Epithelial cell of esophagus (primary cell): ENCODE results near the gene ZSWIM1.
A peak's percentile ranks its signal among the peaks of the same experiment; 100 is the strongest.

ENCODE experiments used
- DNase-seq: peaks from one replicate; pipeline ENCODE4 v3.0.0; 2010; ENCODE audit warnings: low read depth
- H3K4me3 ChIP-seq: 2 replicates; pipeline ENCODE4 v1.5.1; 2011; ENCODE audit warnings: mild to moderate bottlenecking, low read length, control low read depth
- TF ChIP-seq, protein P1 (sequence below): IDR thresholded peaks from 2 replicates; pipeline ENCODE4 v1.5.1; 2011; ENCODE audit warnings: low read depth, mild to moderate bottlenecking, low read length, control low read depth, inconsistent platforms; ENCODE audit not compliant: insufficient read depth; ENCODE audit errors: missing control alignments

Gene ZSWIM1

DNA sequence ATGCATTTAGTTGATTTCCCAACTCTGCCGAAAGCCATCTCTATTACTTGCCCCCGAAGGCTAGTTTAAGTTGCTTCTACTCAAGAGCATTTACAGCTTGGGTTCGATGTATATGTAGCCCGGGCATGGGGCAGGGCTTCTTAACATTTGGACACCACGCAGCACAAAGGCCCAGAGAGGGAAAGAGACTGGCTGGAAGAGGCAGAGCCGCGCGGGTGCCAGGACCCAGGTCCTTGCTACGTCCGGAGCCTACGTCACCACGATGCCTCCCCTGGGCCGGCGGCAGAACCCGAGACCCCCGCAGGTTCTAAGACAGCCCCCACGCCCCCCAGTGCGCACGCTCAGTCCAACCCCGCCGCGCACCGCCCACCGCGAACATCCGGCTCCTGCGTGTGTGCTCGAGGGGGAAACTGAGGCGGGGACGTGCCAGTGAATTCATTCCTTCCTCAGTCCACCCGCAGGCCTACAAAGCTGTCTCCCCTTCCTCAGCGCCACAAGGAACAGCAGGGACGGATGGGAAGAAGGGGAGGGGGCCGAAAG, 53.1 kb downstream of the ZSWIM1 start:
- TF ChIP-seq, protein P1, sequence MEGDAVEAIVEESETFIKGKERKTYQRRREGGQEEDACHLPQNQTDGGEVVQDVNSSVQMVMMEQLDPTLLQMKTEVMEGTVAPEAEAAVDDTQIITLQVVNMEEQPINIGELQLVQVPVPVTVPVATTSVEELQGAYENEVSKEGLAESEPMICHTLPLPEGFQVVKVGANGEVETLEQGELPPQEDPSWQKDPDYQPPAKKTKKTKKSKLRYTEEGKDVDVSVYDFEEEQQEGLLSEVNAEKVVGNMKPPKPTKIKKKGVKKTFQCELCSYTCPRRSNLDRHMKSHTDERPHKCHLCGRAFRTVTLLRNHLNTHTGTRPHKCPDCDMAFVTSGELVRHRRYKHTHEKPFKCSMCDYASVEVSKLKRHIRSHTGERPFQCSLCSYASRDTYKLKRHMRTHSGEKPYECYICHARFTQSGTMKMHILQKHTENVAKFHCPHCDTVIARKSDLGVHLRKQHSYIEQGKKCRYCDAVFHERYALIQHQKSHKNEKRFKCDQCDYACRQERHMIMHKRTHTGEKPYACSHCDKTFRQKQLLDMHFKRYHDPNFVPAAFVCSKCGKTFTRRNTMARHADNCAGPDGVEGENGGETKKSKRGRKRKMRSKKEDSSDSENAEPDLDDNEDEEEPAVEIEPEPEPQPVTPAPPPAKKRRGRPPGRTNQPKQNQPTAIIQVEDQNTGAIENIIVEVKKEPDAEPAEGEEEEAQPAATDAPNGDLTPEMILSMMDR, result no peak
- peak overlapping the region; percentile 92 for H3K4me3 ChIP-seq
- no peak for DNase-seq
